Panc1 (cell line): ENCODE data around the gene SATB1. TPM values are rescaled to one million over a fixed set of nuclear protein-coding genes. Genes with fewer than 3 reads are reported as not detected.

Experiments
- ATAC-seq: fragments of 200-7000 bp; cut with Tn5 transposase; 2 replicates; pipeline ENCODE4 v1.9.1; 2020; ENCODE audit warnings: mild to moderate bottlenecking, moderate library complexity
- BruUV-seq: library from RNA; stranded (reverse); fragments of 400-500 nt; replicated peaks from 2 replicates; lab custom pipeline; 2021; lab: Mats Ljungman, UMichigan
- CTCF ChIA-PET: fragments of 300-600 bp; sonication (Branson Sonifier 250); formaldehyde crosslinking; loops from one replicate; lab custom pipeline; 2022; ENCODE audit warnings: antibody characterized with exemption; lab: Charles Lee
- POLR2A ChIA-PET: fragments of 300-600 bp; sonication (Branson Sonifier 250); formaldehyde crosslinking; loops from one replicate; lab custom pipeline; 2022; ENCODE audit warnings: antibody characterized with exemption; lab: Charles Lee
- DNase-seq: peaks from one replicate; pipeline ENCODE4 v3.0.0-alpha.2; 2010; ENCODE audit warnings: low read depth, low spot score
- H3K27ac ChIP-seq: 2 replicates; pipeline ENCODE4 v1.5.1; 2011; ENCODE audit warnings: mild to moderate bottlenecking, low read length, inconsistent platforms
- H3K27me3 ChIP-seq: fragments of 200-500 bp; sonication (Bioruptor generic); 2 replicates; pipeline ENCODE4 v1.6.0; 2014; ENCODE audit warnings: low read length, inconsistent platforms; ENCODE audit not compliant: control insufficient read depth, insufficient read depth
- H3K36me3 ChIP-seq: fragments of 200-500 bp; sonication (Bioruptor generic); 2 replicates; pipeline ENCODE4 v1.5.1; 2014; ENCODE audit warnings: inconsistent platforms, mild to moderate bottlenecking, low read length, moderate library complexity; ENCODE audit not compliant: control insufficient read depth, insufficient read depth
- H3K4me1 ChIP-seq: 2 replicates; pipeline ENCODE4 v1.5.1; 2011; ENCODE audit warnings: inconsistent platforms, mild to moderate bottlenecking, low read length, moderate library complexity; ENCODE audit not compliant: control insufficient read depth, insufficient read depth
- H3K4me3 ChIP-seq, 2 experiments: 2 replicates each; pipeline ENCODE4 v1.5.1; 2011 to 2012; ENCODE audit warnings: low read depth in 2 of 2, low read length in 2 of 2, mild to moderate bottlenecking in 2 of 2, inconsistent platforms in 1 of 2, moderate library complexity in 1 of 2
- H3K9me3 ChIP-seq: fragments of 200-500 bp; sonication (Bioruptor generic); 2 replicates; pipeline ENCODE4 v1.5.1; 2014; ENCODE audit warnings: low read depth, mild to moderate bottlenecking, inconsistent platforms, low read length, moderate library complexity; ENCODE audit not compliant: control insufficient read depth, insufficient read depth
- CTCF ChIP-seq: fragments of 450-650 bp; IDR thresholded peaks from 2 replicates; pipeline ENCODE4 v1.5.1; 2017; ENCODE audit warnings: mild to moderate bottlenecking
- POLR2AphosphoS5 ChIP-seq: IDR thresholded peaks from 2 replicates; pipeline ENCODE4 v1.6.1; 2012; ENCODE audit warnings: mild to moderate bottlenecking, low read depth, low read length, moderate library complexity
- REST ChIP-seq, 2 experiments: IDR thresholded peaks; 2 replicates each; pipeline ENCODE4 v1.6.1; 2011 to 2012; ENCODE audit warnings: low read depth in 2 of 2, control low read depth in 1 of 2, low read length in 1 of 2, mild to moderate bottlenecking in 1 of 2, moderate library complexity in 1 of 2; ENCODE audit not compliant: insufficient read depth in 1 of 2
- SIN3A ChIP-seq: IDR thresholded peaks from 2 replicates; pipeline ENCODE4 v1.6.1; 2012; ENCODE audit warnings: low read depth, mild to moderate bottlenecking, low read length, moderate library complexity, borderline replicate concordance; ENCODE audit not compliant: insufficient read depth
- TCF7L2 ChIP-seq: IDR thresholded peaks from 2 replicates; pipeline ENCODE4 v1.6.1; 2011; ENCODE audit warnings: mild to moderate bottlenecking, low read depth, low read length, inconsistent platforms
- in situ Hi-C: cut with HindIII; loops from 2 replicates; pipeline ENCODE4 v1.10.0; 2016; ENCODE audit warnings: low sequenced_read_pairs, low pct_unique_long_range_greater_than_20kb
- intact Hi-C: fragments of 100-400 bp; cut with micrococcal nuclease; formaldehyde crosslinking; loops from one replicate; pipeline ENCODE4 v1.10.0; 2022; ENCODE audit not compliant: unreplicated experiment
- total RNA-seq: library from RNA; stranded (reverse); gene quantifications from one replicate; pipeline ENCODE4 v1.2.1, GENCODE V29; 2021; ENCODE audit not compliant: unreplicated experiment

Gene SATB1
- total RNA-seq, 1 experiment from 2014 or later, result 0.31 TPM

DNA sequence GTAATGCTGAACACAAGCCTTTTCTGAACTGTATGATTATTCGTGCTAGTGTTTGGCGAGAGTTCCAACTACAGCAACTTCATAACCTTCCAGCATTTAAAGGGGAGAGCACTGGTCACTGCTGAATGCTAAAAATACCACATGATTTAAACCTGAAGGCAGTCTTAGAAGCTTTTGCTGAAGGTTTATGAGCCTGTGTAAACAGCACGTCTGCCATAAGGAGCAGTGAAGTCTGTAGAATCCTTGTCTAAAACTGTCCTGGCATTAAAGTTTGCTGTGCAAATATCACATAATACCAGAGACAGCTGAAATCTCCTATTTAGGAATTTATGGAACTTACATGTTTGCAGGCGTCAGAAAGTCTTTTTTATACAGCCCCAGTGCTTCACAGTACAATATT, 5.9 kb downstream of the SATB1 start:
- Histone ChIP-seq H3K27me3 (peaks cover 5% of the 10 kb centered on the region), H3K27ac (no peak overlapping the region), H3K4me3 (no peak overlapping the region), H3K4me1 (peaks cover 2% of the 10 kb centered on the region), H3K36me3 (no peaks in the 10 kb centered on the region), H3K9me3 (no peaks in the 10 kb centered on the region)
- POLR2A ChIA-PET, result no interaction called here
- intact Hi-C loops, result no loop called here
- CTCF ChIA-PET, result no interaction called here
- TF ChIP-seq POLR2AphosphoS5 (no peak), SIN3A (no peak), TCF7L2 (no peak), CTCF (no peak), REST (IDR thresholded peaks at IDR 0.05; ENCODE audit: insufficient read depth in 1 of 2, low read depth in 2 of 2, low read length in 1 of 2) (no peak)
- ATAC-seq (no peak), DNase-seq (no peak)
- no TSS peak for BruUV-seq
- in situ Hi-C loops, result no loop called here

DNA sequence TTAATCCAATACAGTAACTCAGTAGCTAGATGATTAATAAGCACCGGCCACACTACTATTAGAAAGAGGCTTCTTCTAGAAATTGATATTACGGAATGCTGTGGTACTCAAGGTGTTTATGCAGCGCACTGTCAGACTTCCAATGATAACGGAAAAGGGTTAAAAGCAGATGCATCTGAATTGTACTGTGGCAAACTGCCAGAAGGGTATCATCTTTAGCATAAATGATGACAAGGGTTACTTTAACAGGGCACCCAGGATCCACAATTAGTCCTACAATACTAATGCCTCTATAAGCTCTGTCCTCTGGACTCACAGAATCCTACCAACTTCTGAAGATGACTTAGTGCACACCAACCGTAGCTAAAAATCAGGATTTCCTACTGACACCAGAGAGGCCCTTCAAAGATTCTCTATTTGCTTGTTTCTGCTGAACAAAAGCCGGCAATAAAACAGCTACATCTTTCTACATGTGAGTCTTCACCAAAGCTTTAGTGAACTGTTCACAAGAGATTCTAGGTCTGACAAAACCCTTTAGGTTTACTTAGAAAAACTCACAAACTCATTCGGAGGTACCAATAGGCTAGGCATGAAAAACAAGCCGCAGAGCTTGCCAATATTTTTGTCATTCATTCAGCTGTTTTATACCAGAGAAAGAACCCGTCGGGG, 7.1 kb downstream of the SATB1 start:
- Histone ChIP-seq H3K27me3 (peaks cover 5% of the 10 kb centered on the region), H3K27ac (no peak overlapping the region), H3K4me3 (no peak overlapping the region), H3K9me3 (no peaks in the 10 kb centered on the region), H3K4me1 (no peaks in the 10 kb centered on the region), H3K36me3 (no peaks in the 10 kb centered on the region)
- in situ Hi-C loops, result no loop called here
- POLR2A ChIA-PET, result no interaction called here
- intact Hi-C loops, result no loop called here
- no TSS peak for BruUV-seq
- CTCF ChIA-PET, result no interaction called here
- TF ChIP-seq CTCF (no peak), POLR2AphosphoS5 (no peak), SIN3A (no peak), TCF7L2 (no peak), REST (IDR thresholded peaks at IDR 0.05; ENCODE audit: insufficient read depth in 1 of 2, low read depth in 2 of 2, low read length in 1 of 2) (no peak)
- DNase-seq (no peak), ATAC-seq (no peak)
